GM12875 (cell line): ENCODE data around the gene DCHS2.

Experiments used
- H3K4me3 ChIP-seq: one replicate; pipeline ENCODE4 v1.5.1; 2011; ENCODE audit warnings: low read depth, low read length, control low read depth
- TF ChIP-seq, protein P1 (sequence below): IDR thresholded peaks from 2 replicates; pipeline ENCODE4 v1.5.1; 2011; ENCODE audit warnings: low read depth, mild to moderate bottlenecking, control low read depth, inconsistent platforms, low read length, moderate library complexity, borderline replicate concordance; ENCODE audit not compliant: insufficient read depth

The DCHS2 gene

DNA sequence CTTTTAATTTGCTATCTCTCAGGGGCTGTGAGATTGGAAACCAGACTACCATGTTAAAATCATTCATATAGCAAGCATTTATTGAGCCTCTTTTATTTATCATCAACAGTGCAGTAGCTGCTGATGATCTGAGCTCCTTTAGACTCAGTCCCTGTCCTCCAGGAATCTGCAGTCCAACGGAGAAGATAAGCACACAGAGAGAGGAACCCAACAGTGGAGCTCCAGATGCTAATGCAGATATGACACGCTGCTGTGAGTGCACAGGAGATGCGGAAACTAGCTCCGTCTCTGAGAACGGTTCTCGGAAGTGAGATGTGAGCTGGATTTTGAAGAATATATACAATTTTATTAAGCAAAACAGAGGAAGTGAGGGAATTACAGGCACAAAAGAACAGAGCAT, 35.4 kb downstream of the DCHS2 start:
- TF ChIP-seq, protein P1, sequence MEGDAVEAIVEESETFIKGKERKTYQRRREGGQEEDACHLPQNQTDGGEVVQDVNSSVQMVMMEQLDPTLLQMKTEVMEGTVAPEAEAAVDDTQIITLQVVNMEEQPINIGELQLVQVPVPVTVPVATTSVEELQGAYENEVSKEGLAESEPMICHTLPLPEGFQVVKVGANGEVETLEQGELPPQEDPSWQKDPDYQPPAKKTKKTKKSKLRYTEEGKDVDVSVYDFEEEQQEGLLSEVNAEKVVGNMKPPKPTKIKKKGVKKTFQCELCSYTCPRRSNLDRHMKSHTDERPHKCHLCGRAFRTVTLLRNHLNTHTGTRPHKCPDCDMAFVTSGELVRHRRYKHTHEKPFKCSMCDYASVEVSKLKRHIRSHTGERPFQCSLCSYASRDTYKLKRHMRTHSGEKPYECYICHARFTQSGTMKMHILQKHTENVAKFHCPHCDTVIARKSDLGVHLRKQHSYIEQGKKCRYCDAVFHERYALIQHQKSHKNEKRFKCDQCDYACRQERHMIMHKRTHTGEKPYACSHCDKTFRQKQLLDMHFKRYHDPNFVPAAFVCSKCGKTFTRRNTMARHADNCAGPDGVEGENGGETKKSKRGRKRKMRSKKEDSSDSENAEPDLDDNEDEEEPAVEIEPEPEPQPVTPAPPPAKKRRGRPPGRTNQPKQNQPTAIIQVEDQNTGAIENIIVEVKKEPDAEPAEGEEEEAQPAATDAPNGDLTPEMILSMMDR, result no peak

GRCh38 chr4:154455111-154455510, 36.5 kb downstream of the DCHS2 start:
- TF ChIP-seq, protein P1, result no peak

More for the DNA sequence above, 35.4 kb downstream of the DCHS2 start:
- no peak overlapping the region for H3K4me3 ChIP-seq

DNA sequence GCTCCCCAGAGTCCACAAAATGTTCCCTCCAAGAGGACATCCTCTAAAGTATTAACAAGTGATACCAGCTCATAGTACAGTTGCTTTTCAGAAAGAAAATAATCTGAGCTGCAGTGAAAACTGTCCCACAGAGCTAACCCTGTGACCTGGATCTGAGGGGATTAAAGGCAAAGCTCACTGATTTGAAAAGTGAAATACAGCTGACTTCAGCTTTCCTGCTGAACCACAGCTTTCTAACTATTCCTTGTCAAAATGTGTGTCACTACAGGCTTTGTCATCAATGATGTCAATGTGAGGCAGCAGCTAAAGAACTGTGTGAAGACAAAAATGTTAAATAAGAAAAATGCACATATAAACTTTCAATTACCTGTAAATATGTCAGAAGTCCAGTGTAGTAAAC, 36.9 kb downstream of the DCHS2 start:
- TF ChIP-seq, protein P1, result no peak
- H3K4me3 ChIP-seq, result no peak overlapping the region

More at GRCh38 chr4:154455111-154455510, 36.5 kb downstream of the DCHS2 start:
- no peak overlapping the region for H3K4me3 ChIP-seq

- H3K4me3 ChIP-seq, result no peak overlapping the region
- TF ChIP-seq, protein P1, result no peak
Observed at GRCh38 chr4:154452798-154453346, 38.7 kb downstream of the DCHS2 start.

DNA sequence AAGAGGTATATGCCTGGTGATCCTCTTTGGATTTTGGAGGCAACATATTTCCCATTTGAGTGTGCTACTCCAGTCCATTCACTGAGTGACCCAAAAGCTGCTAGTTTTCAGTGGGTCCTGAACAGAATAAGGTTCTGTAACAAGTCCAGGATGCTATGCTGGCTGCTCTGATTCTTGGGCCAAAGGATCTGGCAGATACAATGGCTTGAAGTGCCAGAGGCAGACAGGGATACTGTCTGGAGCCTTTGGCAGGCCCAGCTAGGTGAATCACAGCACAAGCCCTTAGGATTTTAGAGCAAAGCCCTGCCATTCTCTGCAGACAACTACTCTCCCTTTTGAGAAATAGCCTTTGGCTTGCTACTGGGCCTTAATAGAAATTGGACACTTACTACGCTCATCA, 40.6 kb downstream of the DCHS2 start:
- no peak overlapping the region for H3K4me3 ChIP-seq
- TF ChIP-seq, protein P1, result no peak

- TF ChIP-seq, protein P1, result no peak
- H3K4me3 ChIP-seq, result no peak overlapping the region
Observed at GRCh38 chr4:154444958-154445357, 46.6 kb downstream of the DCHS2 start.

- TF ChIP-seq, protein P1, result no peak
- no peak overlapping the region for H3K4me3 ChIP-seq
Observed at GRCh38 chr4:154441982-154442381, 49.6 kb downstream of the DCHS2 start.
